ENCODE data around the gene COL24A1. TPM values are rescaled to one million over a fixed set of nuclear protein-coding genes. Genes with fewer than 3 reads are reported as not detected.

The COL24A1 gene
- total and polyA plus RNA-seq, 2 of the 8 experiments (the other 6 are each of a cell fraction or from before 2014, with no cell fraction given), result 0.23 to 1.1 TPM

GRCh38 chr1:85806236-85806965 lies 350.2 kb downstream of the COL24A1 start:
- Histone ChIP-seq H2BK20ac (ENCODE audit: low read length) (no peak overlapping the region), H3K4me1 (replicated peaks in 1 of 4; ENCODE audit: control insufficient read depth in 3 of 4, insufficient read depth in 4 of 4, low read length in 3 of 4) (no peaks in the 10 kb centered on the region), H3K23me2 (ENCODE audit: low read depth, low read length) (no peaks in the 10 kb centered on the region; the same call in 1 of the 2 replicates), H3K23ac (ENCODE audit: insufficient read length) (no peak overlapping the region), H3K36me3 (ENCODE audit: control insufficient read depth in 2 of 4, insufficient read depth in 4 of 4, low read length in 3 of 4) (no peaks in the 10 kb centered on the region; a peak in 1 of 8 replicates), H4K8ac (ENCODE audit: extremely low read depth, insufficient read depth, low read length) (no peak overlapping the region), H3K56ac (replicated peaks; ENCODE audit: insufficient read length, low read depth, low read length) (no peak overlapping the region), H2AFZ (ENCODE audit: low read length) (no peak overlapping the region), H3K27me3 (replicated peaks in 1 of 4; ENCODE audit: control insufficient read depth in 3 of 4, extremely low read depth in 1 of 4, insufficient read depth in 3 of 4, low read length in 3 of 4) (no peaks in the 10 kb centered on the region), H3K4ac (replicated peaks; ENCODE audit: insufficient read length, low read depth, low read length) (no peak overlapping the region), H4K20me1 (replicated peaks in 1 of 2; ENCODE audit: control insufficient read depth in 1 of 2, insufficient read depth in 2 of 2, low read length in 2 of 2) (no peaks in the 10 kb centered on the region), H2AK5ac (ENCODE audit: low read depth, low read length) (no peak overlapping the region), H2BK15ac (ENCODE audit: low read length) (no peak overlapping the region), H2BK120ac (replicated peaks; ENCODE audit: low read depth, low read length) (no peak overlapping the region), H4K91ac (replicated peaks; ENCODE audit: insufficient read length, low read length) (no peak overlapping the region), H3K9me3 (ENCODE audit: insufficient read depth in 2 of 2, low read depth in 1 of 2, low read length in 1 of 2) (peaks cover 5 to 6% of the 10 kb centered on the region in 2 experiments; a peak in 1 of 4 replicates), H3K4me3 (ENCODE audit: extremely low read depth in 1 of 4, insufficient read depth in 2 of 4, low read depth in 3 of 4, low read length in 4 of 4) (no peak overlapping the region), H3K18ac (ENCODE audit: extremely low read depth, low read length) (no peak overlapping the region), H3K4me2 (ENCODE audit: insufficient read depth in 1 of 2, low read depth in 2 of 2, low read length in 2 of 2) (no peak overlapping the region), H3K79me2 (ENCODE audit: control insufficient read depth in 1 of 2, insufficient read depth in 2 of 2, low read length in 2 of 2) (no peaks in the 10 kb centered on the region), H2BK12ac (ENCODE audit: low read depth, low read length) (no peak overlapping the region), H3K14ac (ENCODE audit: insufficient read length) (no peak overlapping the region), H2BK5ac (ENCODE audit: low read depth, low read length) (no peak overlapping the region), H3K27ac (ENCODE audit: low read depth, low read length) (no peak overlapping the region), H3K9ac (replicated peaks in 1 of 4; ENCODE audit: extremely low read depth in 1 of 4, low read depth in 3 of 4, low read length in 3 of 4) (no peak overlapping the region), H3K79me1 (ENCODE audit: low read depth, low read length) (no peaks in the 10 kb centered on the region), H4K5ac (ENCODE audit: insufficient read length, low read depth, low read length) (no peak overlapping the region)
- FAIRE-seq, result no peak
- DNase-seq (ENCODE audit: low read depth in 1 of 2, low spot score in 2 of 2), result no peak
- WGBS, 2 experiments (ENCODE audit: extremely low coverage in 1 of 2, insufficient coverage in 1 of 2, insufficient read length in 1 of 2, insufficient replicate concordance in 2 of 2, low coverage in 1 of 2, low lambda C conversion rate in 2 of 2, missing lambda C conversion rate in 1 of 2), result 89% methylated on average over 1 of the region's 1 CpG; no CpG with 5 or more reads in 1 of the 2 experiments
- POLR2A ChIA-PET (ENCODE audit: partially characterized antibody), result no interaction called here
- CTCF ChIA-PET (ENCODE audit: partially characterized antibody), result no interaction called here
- TF ChIP-seq KDM5A (IDR thresholded peaks at IDR 0.05; ENCODE audit: low read length) (no peak), MAFK (IDR thresholded peaks at IDR 0.05; ENCODE audit: low read depth, low read length) (no peak), BACH1 (IDR thresholded peaks at IDR 0.05; ENCODE audit: low read length) (no peak), RAD21 (IDR thresholded peaks at IDR 0.05 in 1 of 2, conservative IDR thresholded peaks at IDR 0.05 in 1 of 2; ENCODE audit: low read depth in 2 of 2, low read length in 2 of 2) (no peak), SRF (IDR thresholded peaks at IDR 0.05; ENCODE audit: low read depth, low read length) (no peak), CBX5 (IDR thresholded peaks at IDR 0.05; ENCODE audit: low read depth, low read length) (no peak), SIN3A (conservative IDR thresholded peaks at IDR 0.05 in 1 of 2, IDR thresholded peaks at IDR 0.05 in 1 of 2; ENCODE audit: low read depth in 1 of 2, low read length in 2 of 2) (no peak), CBX8 (IDR thresholded peaks at IDR 0.05; ENCODE audit: borderline replicate concordance, low read depth, low read length) (no peak), TEAD4 (IDR thresholded peaks at IDR 0.05; ENCODE audit: low read depth, low read length) (no peak), TCF12 (IDR thresholded peaks at IDR 0.05; ENCODE audit: low read depth, low read length) (no peak), POLR2AphosphoS5 (IDR thresholded peaks at IDR 0.05; ENCODE audit: low read depth, low read length) (no peak), CHD2 (IDR thresholded peaks at IDR 0.05; ENCODE audit: low read length) (no peak), MAX (IDR thresholded peaks at IDR 0.05) (no peak), RBBP5 (IDR thresholded peaks at IDR 0.05; ENCODE audit: borderline replicate concordance, low read depth, low read length) (no peak)

All from H1 (cell line).